Glutamatergic neuron (in vitro differentiated cells): ENCODE results near the gene CACNG8. TPM values are rescaled to one million over a fixed set of nuclear protein-coding genes. Genes with fewer than 3 reads are reported as not detected.
A peak's percentile ranks its signal among the peaks of the same experiment; 100 is the strongest.

Source experiments
- DNase-seq: peaks from one replicate; pipeline ENCODE4 v3.0.0; 2022
- H3K27ac Mint-ChIP-seq: one replicate; pipeline ENCODE4 v1.8.0; 2020; ENCODE audit warnings: mild to moderate bottlenecking, mixed read lengths, inconsistent platforms; ENCODE audit not compliant: unreplicated experiment
- H3K27me3 Mint-ChIP-seq: one replicate; pipeline ENCODE4 v1.8.0; 2020; ENCODE audit warnings: mild to moderate bottlenecking, moderate library complexity, mixed read lengths, inconsistent platforms; ENCODE audit not compliant: unreplicated experiment
- H3K36me3 Mint-ChIP-seq: one replicate; pipeline ENCODE4 v1.8.0; 2020; ENCODE audit warnings: mild to moderate bottlenecking, mixed read lengths, inconsistent platforms; ENCODE audit not compliant: unreplicated experiment
- H3K4me1 Mint-ChIP-seq: one replicate; pipeline ENCODE4 v1.8.0; 2020; ENCODE audit warnings: mild to moderate bottlenecking, low read depth, mixed read lengths, inconsistent platforms; ENCODE audit not compliant: unreplicated experiment
- H3K4me3 Mint-ChIP-seq: one replicate; pipeline ENCODE4 v1.8.0; 2020; ENCODE audit warnings: mild to moderate bottlenecking, mixed read lengths, inconsistent platforms; ENCODE audit not compliant: unreplicated experiment
- H3K9me3 Mint-ChIP-seq: one replicate; pipeline ENCODE4 v1.8.0; 2020; ENCODE audit warnings: mild to moderate bottlenecking, moderate library complexity, mixed read lengths, inconsistent platforms; ENCODE audit not compliant: unreplicated experiment
- CTCF ChIP-seq: fragments of 200-600 bp; sonication (generic); IDR thresholded peaks from one replicate; pipeline ENCODE4 v1.5.0; 2021; ENCODE audit not compliant: partially characterized antibody, unreplicated experiment
- total RNA-seq: library from RNA; stranded (reverse); fragmentation: NEBNext Ultra II Directional; extraction: Animal tissue kit (Norgen Biotek cat#: 25700); gene quantifications from one replicate; pipeline ENCODE4 v1.2.1, GENCODE V29; 2021; ENCODE audit not compliant: unreplicated experiment

CACNG8 gene
- total RNA-seq, 1 donor from 2014 or later = 4.3 TPM

- Mint-ChIP-seq H3K4me3 (no peak overlapping the region), H3K27ac (no peak overlapping the region), H3K36me3 (peaks cover 12% of the 10 kb centered on the region), H3K9me3 (peaks cover 7% of the 10 kb centered on the region), H3K4me1 (peaks cover 6% of the 10 kb centered on the region), H3K27me3 (peaks cover 7% of the 10 kb centered on the region)
- TF ChIP-seq CTCF = no peak
- no peak for DNase-seq
Measured at GRCh38 chr19:53983457-53984289, 20.9 kb downstream of the CACNG8 start.

GRCh38 chr19:53985863-53986262 is 23.1 kb downstream of the CACNG8 start:
- Mint-ChIP-seq H3K9me3 (peaks cover 6% of the 10 kb centered on the region), H3K36me3 (peaks cover 4% of the 10 kb centered on the region), H3K4me1 (peaks cover 3% of the 10 kb centered on the region), H3K27me3 (peaks cover 1% of the 10 kb centered on the region), H3K4me3 (no peak overlapping the region), H3K27ac (no peak overlapping the region)
- TF ChIP-seq CTCF = no peak
- DNase-seq = no peak

GRCh38 chr19:53988981-53989380 is 26.2 kb downstream of the CACNG8 start:
- Mint-ChIP-seq H3K27ac (no peak overlapping the region), H3K4me3 (no peak overlapping the region)

GRCh38 chr19:53989600-53990533 is 27.1 kb downstream of the CACNG8 start:
- no peak for DNase-seq
- Mint-ChIP-seq H3K9me3 (peaks cover 9% of the 10 kb centered on the region), H3K27me3 (peaks cover 5% of the 10 kb centered on the region), H3K4me1 (peaks cover 6% of the 10 kb centered on the region), H3K36me3 (no peaks in the 10 kb centered on the region), H3K27ac (peak overlapping the region; percentile 48), H3K4me3 (peak overlapping the region; percentile 41)
- no peak for TF ChIP-seq CTCF

More at GRCh38 chr19:53988981-53989380, 26.2 kb downstream of the CACNG8 start:
- DNase-seq = no peak
- peaks cover 2% of the 10 kb centered on the region for H3K27me3 Mint-ChIP-seq
- peaks cover 4% of the 10 kb centered on the region for H3K9me3 Mint-ChIP-seq
- no peaks in the 10 kb centered on the region for H3K36me3 Mint-ChIP-seq
- peaks cover 3% of the 10 kb centered on the region for H3K4me1 Mint-ChIP-seq
- TF ChIP-seq CTCF = no peak
